ENCODE data around the gene NXPE3.

DNA sequence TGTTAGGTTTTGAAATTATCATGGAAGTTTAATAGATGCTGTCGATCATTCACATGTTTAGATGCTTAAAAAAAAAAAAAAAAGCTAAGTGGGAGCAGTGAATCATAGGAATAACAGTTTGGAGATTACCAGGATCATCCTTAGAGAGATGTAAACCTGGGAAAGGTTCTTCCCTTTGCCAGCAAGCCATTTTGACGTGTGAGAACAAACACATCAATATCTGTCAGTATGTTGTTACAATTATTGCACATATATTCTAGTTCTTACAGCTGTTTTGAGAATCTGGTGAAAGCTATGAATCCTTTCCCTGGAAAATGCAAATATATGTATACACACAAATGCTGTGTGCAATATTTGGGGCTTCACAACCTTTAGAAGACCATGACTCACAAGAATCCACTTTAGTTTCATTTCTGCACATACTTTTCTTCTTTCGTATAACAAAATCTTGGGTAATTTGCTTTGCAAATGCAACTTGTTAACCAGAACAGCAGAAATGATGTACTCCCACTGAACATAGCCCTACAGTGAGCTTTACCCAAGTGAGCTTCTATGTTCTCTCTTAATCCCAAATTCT is 82.3 kb downstream of the NXPE3 start:
- TF ChIP-seq, protein P1, sequence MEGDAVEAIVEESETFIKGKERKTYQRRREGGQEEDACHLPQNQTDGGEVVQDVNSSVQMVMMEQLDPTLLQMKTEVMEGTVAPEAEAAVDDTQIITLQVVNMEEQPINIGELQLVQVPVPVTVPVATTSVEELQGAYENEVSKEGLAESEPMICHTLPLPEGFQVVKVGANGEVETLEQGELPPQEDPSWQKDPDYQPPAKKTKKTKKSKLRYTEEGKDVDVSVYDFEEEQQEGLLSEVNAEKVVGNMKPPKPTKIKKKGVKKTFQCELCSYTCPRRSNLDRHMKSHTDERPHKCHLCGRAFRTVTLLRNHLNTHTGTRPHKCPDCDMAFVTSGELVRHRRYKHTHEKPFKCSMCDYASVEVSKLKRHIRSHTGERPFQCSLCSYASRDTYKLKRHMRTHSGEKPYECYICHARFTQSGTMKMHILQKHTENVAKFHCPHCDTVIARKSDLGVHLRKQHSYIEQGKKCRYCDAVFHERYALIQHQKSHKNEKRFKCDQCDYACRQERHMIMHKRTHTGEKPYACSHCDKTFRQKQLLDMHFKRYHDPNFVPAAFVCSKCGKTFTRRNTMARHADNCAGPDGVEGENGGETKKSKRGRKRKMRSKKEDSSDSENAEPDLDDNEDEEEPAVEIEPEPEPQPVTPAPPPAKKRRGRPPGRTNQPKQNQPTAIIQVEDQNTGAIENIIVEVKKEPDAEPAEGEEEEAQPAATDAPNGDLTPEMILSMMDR (IDR thresholded peaks at IDR 0.05; ENCODE audit: low read length) = no peak
- no peak for TF ChIP-seq EZH2 (IDR thresholded peaks at IDR 0.05; ENCODE audit: borderline replicate concordance, low read length)

Data from OCI-LY1 (cell line).